Left lung (tissue), 14 donors: Measurements from ENCODE around the gene ZNF492. TPM values are rescaled to one million over a fixed set of nuclear protein-coding genes. Genes with fewer than 3 reads are reported as not detected.
"Not testable (repeated sequence)": the region's sequence is repeated elsewhere in the genome, so short reads cannot be mapped to it uniquely, and the experiment has no call there.

ENCODE experiments used
- ATAC-seq: fragments of 200-7000 bp; cut with Tn5 transposase; one replicate; pipeline ENCODE4 v1.9.1; 2020; ENCODE audit warnings: moderate library complexity
- DNase-seq, 4 donors: peaks; one replicate each; pipeline ENCODE4 v3.0.0-alpha.2; 2013 to 2020
- H3K27ac ChIP-seq, 2 donors: fragments of 200-600 bp; sonication (generic) in 1 of 2; one replicate each; pipeline versions ENCODE4 v1.5.0 to v1.8.0; 2020 to 2021
- H3K27me3 ChIP-seq, 2 donors: fragments of 200-600 bp; sonication (generic) in 1 of 2; one replicate each; pipeline versions ENCODE4 v1.5.0 to v1.8.0; 2020 to 2021
- H3K36me3 ChIP-seq, 2 donors: fragments of 200-600 bp; sonication (generic) in 1 of 2; one replicate each; pipeline versions ENCODE4 v1.5.0 to v1.8.0; 2020 to 2021
- H3K4me1 ChIP-seq, 2 donors: fragments of 200-600 bp; one replicate each; pipeline ENCODE4 v1.8.0; 2021
- H3K4me3 ChIP-seq, 2 donors: fragments of 200-600 bp; sonication (generic) in 1 of 2; one replicate each; pipeline versions ENCODE4 v1.5.0 to v1.8.0; 2020 to 2021; ENCODE audit warnings: mild to moderate bottlenecking in 1 of 2
- H3K9me3 ChIP-seq, 2 donors: fragments of 200-600 bp; sonication (generic) in 1 of 2; one replicate each; pipeline versions ENCODE4 v1.5.0 to v1.8.0; 2020 to 2021
- CTCF ChIP-seq, 2 donors: fragments of 200-600 bp; sonication (generic) in 1 of 2; IDR thresholded peaks; one replicate each; pipeline versions ENCODE4 v1.5.0 to v1.8.0; 2021; ENCODE audit warnings: antibody characterized with exemption in 2 of 2
- intact Hi-C, 2 donors: fragments of 100-400 bp; cut with DNase I; formaldehyde crosslinking; loops; one replicate each; pipeline versions ENCODE4 v1.11.2 to v1.14.2; 2022
- long read RNA-seq, 12 donors: library from polyadenylated mRNA in 2 of 12; unstranded in 2 of 12; transcript quantifications; one replicate each; pipeline ENCODE4 v2.0.0 and lab custom pipeline, GENCODE V29; 2019 to 2026
- polyA plus RNA-seq, 6 donors: library from polyadenylated mRNA; unstranded; fragments of 120-200 nt; gene quantifications; one replicate each; pipeline ENCODE4 v1.2.1, GENCODE V29; 2013; ENCODE audit not compliant: insufficient read length in 6 of 6
- total RNA-seq, 2 donors: library from RNA; stranded (reverse); fragmentation: NEBNext Ultra II Directional; extraction: Animal tissue kit (Norgen Biotek cat#: 25700); gene quantifications; one replicate each; pipeline ENCODE4 v1.2.1, GENCODE V29; 2021
- donor health status: DM: no; HTN: yes; CAD: no.
- donor health status: DM: no; HTN: no; CAD: no.

ZNF492 gene
- under 1 TPM; 0.23 to 0.29 TPM for total RNA-seq
- 1 to 10 TPM; 2.1 to 3.8 (median 2.4) TPM for polyA plus RNA-seq
- long read RNA-seq, donor 1, full-length matches to known transcripts, result 1 of 1 reads
- long read RNA-seq, donor 1, partial matches to known transcripts, result 0 of 1 reads
- long read RNA-seq, donor 1, other reads (novel, unspliced or antisense), result 0 of 1 reads
- long read RNA-seq, donor 2, full-length matches to known transcripts, result 4 of 4 reads
- long read RNA-seq, donor 2, partial matches to known transcripts, result 0 of 4 reads
- long read RNA-seq, donor 2, other reads (novel, unspliced or antisense), result 0 of 4 reads
- long read RNA-seq, donor 3, full-length matches to known transcripts, result 1 of 1 reads
- long read RNA-seq, donor 3, partial matches to known transcripts, result 0 of 1 reads
- long read RNA-seq, donor 3, other reads (novel, unspliced or antisense), result 0 of 1 reads
- long read RNA-seq, donor 4, partial matches to known transcripts, result 2 of 2 reads
- long read RNA-seq, donor 4, other reads (novel, unspliced or antisense), result 0 of 2 reads
- long read RNA-seq, donor 5, result 0 reads
- long read RNA-seq, donor 6, result 0 reads
- long read RNA-seq, donor 7, full-length matches to known transcripts, result 1 of 1 reads
- long read RNA-seq, donor 7, partial matches to known transcripts, result 0 of 1 reads
- long read RNA-seq, donor 7, other reads (novel, unspliced or antisense), result 0 of 1 reads
- long read RNA-seq, donor 8, full-length matches to known transcripts, result 1 of 1 reads
- long read RNA-seq, donor 8, partial matches to known transcripts, result 0 of 1 reads
- long read RNA-seq, donor 8, other reads (novel, unspliced or antisense), result 0 of 1 reads
- long read RNA-seq, donor 9, result 0 reads
- long read RNA-seq, donor 10, result 0 reads
- long read RNA-seq, donor 11, result 0 reads
- long read RNA-seq, donor 12, result 0 reads

- H3K27me3 ChIP-seq, H3K4me1 ChIP-seq, H3K36me3 ChIP-seq, intact Hi-C loops: not testable (repeated sequence)
- Histone ChIP-seq H3K4me3 (peak within 1 kb of the TSS; percentile 52 to 54), H3K9me3 (peaks cover 0 to 29% of the 10 kb centered on the region in 2 donors), H3K27ac (peak within 1 kb of the TSS in 1 of 2 donors; percentile 53)
- ATAC-seq (peak; percentile 98), DNase-seq (peak; percentile 82 to 95 (median 86))
Observed at GRCh38 chr19:22633706-22634449, at the start of gene ZNF492. ZNF492 (plus strand) TSS chr19:22634324; CDS start chr19:22653400, 19,076 bp downstream.

GRCh38 chr19:22595422-22595821 is 38.7 kb upstream of the ZNF492 start:
- H3K27ac ChIP-seq, result no peak overlapping the region
- H3K4me3 ChIP-seq, result no peak overlapping the region
- no peaks in the 10 kb centered on the region for H3K36me3 ChIP-seq
- DNase-seq, result no peak
- intact Hi-C loops, result no loop called here
- no peak for ATAC-seq
- TF ChIP-seq CTCF (IDR thresholded peaks at IDR 0.05), result no peak
- no peaks in the 10 kb centered on the region for H3K4me1 ChIP-seq
- H3K9me3 ChIP-seq, result peaks cover 0 to 81% of the 10 kb centered on the region in 2 donors
- H3K27me3 ChIP-seq, result peaks cover 0 to 48% of the 10 kb centered on the region in 2 donors

GRCh38 chr19:22595918-22596341 is 38.2 kb upstream of the ZNF492 start:
- DNase-seq (peak in 1 of 4 donors; percentile 34), ATAC-seq (no peak)
- Histone ChIP-seq H3K36me3 (no peaks in the 10 kb centered on the region), H3K27me3 (peaks cover 0 to 53% of the 10 kb centered on the region in 2 donors), H3K27ac (no peak overlapping the region), H3K9me3 (peaks cover 0 to 86% of the 10 kb centered on the region in 2 donors), H3K4me1 (no peaks in the 10 kb centered on the region), H3K4me3 (no peak overlapping the region)
- TF ChIP-seq CTCF (IDR thresholded peaks at IDR 0.05), result no peak
- intact Hi-C loops, result no loop called here

GRCh38 chr19:22600690-22601648 is 33.2 kb upstream of the ZNF492 start:
- TF ChIP-seq CTCF (IDR thresholded peaks at IDR 0.05), result no peak

More at GRCh38 chr19:22600690-22601648, 33.2 kb upstream of the ZNF492 start:
- no peaks in the 10 kb centered on the region for H3K36me3 ChIP-seq
- no peak overlapping the region for H3K4me3 ChIP-seq
- ATAC-seq, result no peak
- H3K4me1 ChIP-seq, result no peaks in the 10 kb centered on the region
- H3K27me3 ChIP-seq, result peaks cover 0 to 47% of the 10 kb centered on the region in 2 donors
- intact Hi-C loops, result no loop called here
- no peak for DNase-seq
- H3K9me3 ChIP-seq, result peaks cover 0 to 93% of the 10 kb centered on the region in 2 donors
- H3K27ac ChIP-seq, result no peak overlapping the region
